Nephron (organoid): ENCODE results near the gene TINAGL1.

Experiments
- H3K27ac Mint-ChIP-seq, 3 experiments: 2 replicates each; pipeline ENCODE4 v1.8.0; 2020; ENCODE audit warnings: mixed read lengths in 3 of 3, mild to moderate bottlenecking in 2 of 3, moderate library complexity in 1 of 3
- H3K27me3 Mint-ChIP-seq: 2 replicates; pipeline ENCODE4 v1.8.0; 2021; ENCODE audit warnings: low read depth, mild to moderate bottlenecking, moderate library complexity, mixed read lengths
- H3K36me3 Mint-ChIP-seq: 2 replicates; pipeline ENCODE4 v1.8.0; 2020; ENCODE audit warnings: low read depth, mixed read lengths
- H3K4me1 Mint-ChIP-seq: 2 replicates; pipeline ENCODE4 v1.8.0; 2020; ENCODE audit warnings: mixed read lengths
- H3K4me3 Mint-ChIP-seq, 3 experiments: 2 replicates each; pipeline ENCODE4 v1.8.0; 2020; ENCODE audit warnings: mild to moderate bottlenecking in 3 of 3, mixed read lengths in 3 of 3, moderate library complexity in 2 of 3
- H3K9me3 Mint-ChIP-seq: 2 replicates; pipeline ENCODE4 v1.8.0; 2020; ENCODE audit warnings: mixed read lengths
- CTCF ChIP-seq, 3 experiments: fragments of 200-600 bp; sonication (generic); IDR thresholded peaks; one replicate each; pipeline ENCODE4 v1.5.0; 2021; ENCODE audit warnings: antibody characterized with exemption in 3 of 3; ENCODE audit not compliant: unreplicated experiment in 3 of 3

Gene TINAGL1

DNA sequence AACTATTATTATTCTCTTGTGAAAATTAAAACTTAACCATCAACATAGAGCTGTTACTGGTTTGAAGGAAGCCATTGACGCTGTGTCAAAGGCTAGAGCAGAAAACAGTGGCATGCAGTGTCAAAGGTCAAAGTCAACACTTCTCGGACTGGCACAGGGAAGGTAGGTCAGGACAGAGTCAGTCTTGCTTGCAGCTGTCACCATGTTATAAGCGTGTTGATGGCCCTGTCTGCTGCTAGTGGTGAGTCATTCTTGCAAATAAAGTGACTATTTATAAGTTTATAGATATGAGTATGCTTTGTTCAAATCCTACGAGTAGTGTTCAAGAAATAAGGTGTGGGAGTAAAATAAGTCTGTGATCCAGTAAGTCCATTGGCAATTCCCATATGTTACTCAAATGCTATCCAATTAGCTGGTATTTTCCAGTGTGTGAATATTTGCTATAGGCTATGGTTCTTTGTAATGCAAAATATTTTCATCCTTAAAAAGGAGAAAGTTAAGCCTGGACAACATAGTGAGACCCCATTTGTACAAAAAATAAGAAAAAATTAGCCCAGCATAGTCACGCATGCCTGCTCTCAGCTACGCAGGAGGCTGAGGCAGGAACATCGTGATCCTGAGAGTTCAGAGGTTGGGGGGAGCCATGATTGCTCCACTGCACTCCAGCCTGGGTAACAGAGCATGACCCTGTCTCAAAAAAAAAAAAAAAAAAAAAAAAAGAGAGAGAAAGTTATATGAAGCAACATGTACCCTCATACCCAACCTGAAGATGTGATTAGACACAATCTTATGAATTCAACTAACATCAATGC lies 26.3 kb upstream of the TINAGL1 start:
- peaks cover 12% of the 10 kb centered on the region for H3K27me3 Mint-ChIP-seq
- no peaks in the 10 kb centered on the region for H3K36me3 Mint-ChIP-seq
- peak overlapping the region in 1 of 3 experiments; percentile 4 for H3K27ac Mint-ChIP-seq
- H3K4me1 Mint-ChIP-seq = peaks cover 15% of the 10 kb centered on the region
- no peak for TF ChIP-seq CTCF (IDR thresholded peaks at IDR 0.05; ENCODE audit: unreplicated experiment in 3 of 3)
- no peaks in the 10 kb centered on the region for H3K9me3 Mint-ChIP-seq
- H3K4me3 Mint-ChIP-seq = peak overlapping the region; percentile 62 to 85 (median 75)

DNA sequence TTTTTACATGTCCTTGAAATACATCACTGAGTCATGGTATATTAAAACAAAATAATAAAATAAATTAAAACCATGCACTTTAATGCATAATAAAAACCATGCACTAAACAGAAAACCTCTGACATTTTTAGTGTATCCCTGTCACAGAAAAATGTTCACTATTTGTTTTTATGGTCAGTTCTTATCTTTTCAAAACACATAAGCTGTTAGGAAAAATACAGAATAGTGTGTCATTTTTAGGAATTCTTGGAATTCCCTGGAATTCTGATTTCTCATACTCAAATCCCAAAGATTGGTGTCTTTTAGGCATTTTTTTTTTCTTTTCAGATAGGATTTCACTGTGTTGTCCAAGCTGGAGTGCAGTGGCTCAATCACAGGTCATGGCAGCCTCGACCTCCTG lies 25.1 kb upstream of the TINAGL1 start:
- Mint-ChIP-seq H3K36me3 (no peaks in the 10 kb centered on the region), H3K4me3 (no peak overlapping the region)

DNA sequence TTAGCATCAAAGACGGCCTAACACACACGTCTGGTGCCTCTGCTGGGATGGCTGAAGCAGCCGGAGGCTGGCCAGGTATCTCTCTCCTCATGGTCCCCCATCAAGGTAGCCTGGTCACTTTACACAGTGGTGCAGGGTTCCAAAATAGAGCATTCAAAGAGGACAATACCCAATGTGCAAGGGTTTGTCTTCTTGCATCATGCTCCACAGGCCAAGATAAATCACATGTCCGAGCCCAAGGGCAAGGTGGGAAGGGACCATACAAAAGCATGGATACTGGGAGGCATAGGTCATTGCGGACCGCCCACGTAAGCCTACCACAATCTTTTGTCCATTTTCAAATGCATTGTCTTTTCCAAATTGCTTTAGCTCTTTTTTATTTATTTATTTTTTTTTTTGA lies 23.8 kb upstream of the TINAGL1 start:
- H3K27ac Mint-ChIP-seq = no peak overlapping the region
- no peaks in the 10 kb centered on the region for H3K36me3 Mint-ChIP-seq
- no peaks in the 10 kb centered on the region for H3K9me3 Mint-ChIP-seq
- H3K4me1 Mint-ChIP-seq = peaks cover 15% of the 10 kb centered on the region
- peaks cover 12% of the 10 kb centered on the region for H3K27me3 Mint-ChIP-seq
- TF ChIP-seq CTCF (IDR thresholded peaks at IDR 0.05; ENCODE audit: unreplicated experiment in 3 of 3) = no peak
- H3K4me3 Mint-ChIP-seq = no peak overlapping the region

More for the DNA sequence above, 25.1 kb upstream of the TINAGL1 start:
- H3K4me1 Mint-ChIP-seq = peaks cover 15% of the 10 kb centered on the region
- peaks cover 12% of the 10 kb centered on the region for H3K27me3 Mint-ChIP-seq
- H3K27ac Mint-ChIP-seq = no peak overlapping the region
- TF ChIP-seq CTCF (IDR thresholded peaks at IDR 0.05; ENCODE audit: unreplicated experiment in 3 of 3) = no peak
- no peaks in the 10 kb centered on the region for H3K9me3 Mint-ChIP-seq

DNA sequence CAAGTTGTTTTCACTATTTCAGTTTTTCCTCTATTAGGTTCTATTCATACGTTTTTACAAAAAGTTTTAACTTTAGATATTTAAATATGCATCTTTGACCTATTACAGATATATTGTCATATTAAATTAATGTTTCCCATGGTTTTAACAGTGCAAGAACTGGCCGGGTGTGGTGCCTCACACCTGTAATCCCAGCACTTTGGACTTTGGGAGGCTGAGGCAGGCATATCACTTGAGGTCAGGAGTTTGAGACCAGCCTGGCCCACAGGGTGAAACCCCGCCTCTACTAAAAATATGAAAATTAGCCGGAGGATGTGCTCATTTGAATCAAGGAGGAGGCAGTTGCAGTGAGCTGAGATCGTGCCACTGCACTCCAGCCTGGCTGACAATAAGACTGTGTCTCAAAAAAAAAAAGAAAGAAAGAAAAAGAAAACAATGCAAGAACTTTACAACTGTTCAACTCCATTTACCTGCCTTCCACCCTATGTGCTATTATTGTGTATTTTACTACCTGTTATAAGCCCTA lies 19.8 kb upstream of the TINAGL1 start:
- H3K27ac Mint-ChIP-seq = no peak overlapping the region
- H3K9me3 Mint-ChIP-seq = peaks cover 17% of the 10 kb centered on the region
- TF ChIP-seq CTCF (IDR thresholded peaks at IDR 0.05; ENCODE audit: unreplicated experiment in 3 of 3) = no peak
- H3K4me1 Mint-ChIP-seq = no peaks in the 10 kb centered on the region
- H3K27me3 Mint-ChIP-seq = no peaks in the 10 kb centered on the region
- H3K36me3 Mint-ChIP-seq = no peaks in the 10 kb centered on the region
- H3K4me3 Mint-ChIP-seq = no peak overlapping the region

GRCh38 chr1:31559715-31560114 lies 16.6 kb upstream of the TINAGL1 start:
- Mint-ChIP-seq H3K27me3 (peaks cover 2% of the 10 kb centered on the region), H3K36me3 (no peaks in the 10 kb centered on the region), H3K27ac (no peak overlapping the region), H3K4me1 (peaks cover 19% of the 10 kb centered on the region), H3K4me3 (no peak overlapping the region), H3K9me3 (peaks cover 18% of the 10 kb centered on the region)
- no peak for TF ChIP-seq CTCF (IDR thresholded peaks at IDR 0.05; ENCODE audit: unreplicated experiment in 3 of 3)

- H3K36me3 Mint-ChIP-seq = no peaks in the 10 kb centered on the region
- H3K9me3 Mint-ChIP-seq = peaks cover 18% of the 10 kb centered on the region
- peaks cover 7% of the 10 kb centered on the region for H3K27me3 Mint-ChIP-seq
- H3K4me1 Mint-ChIP-seq = peaks cover 21% of the 10 kb centered on the region
- H3K27ac Mint-ChIP-seq = no peak overlapping the region
- no peak overlapping the region for H3K4me3 Mint-ChIP-seq
- TF ChIP-seq CTCF (IDR thresholded peaks at IDR 0.05; ENCODE audit: unreplicated experiment in 3 of 3) = no peak
Observed at GRCh38 chr1:31560394-31560793, 15.9 kb upstream of the TINAGL1 start.
